ENCODE results near the gene APOB. TPM values are rescaled to one million over a fixed set of nuclear protein-coding genes. Genes with fewer than 3 reads are reported as not detected.

APOB gene
- total RNA-seq, 1 experiment from 2014 or later = not detected

- POLR2A ChIA-PET (ENCODE audit: unreplicated experiment) = no interaction called here
- ATAC-seq (no peak), DNase-seq (no peak)
- Histone ChIP-seq H3K9me2 (replicated peaks; ENCODE audit: low read length) (no peaks in the 10 kb centered on the region), H4K20me1 (ENCODE audit: low read length) (no peaks in the 10 kb centered on the region), H3K4me1 (ENCODE audit: insufficient read depth, low read length) (no peaks in the 10 kb centered on the region), H3K36me3 (ENCODE audit: low read depth, low read length) (no peaks in the 10 kb centered on the region), H3K27ac (ENCODE audit: low read length) (no peak overlapping the region), H2AFZ (ENCODE audit: low read length) (no peak overlapping the region), H3K79me2 (ENCODE audit: low read length) (no peaks in the 10 kb centered on the region), H3F3A (ENCODE audit: low read length, unreplicated experiment) (no peaks in the 10 kb centered on the region), H3K27me3 (ENCODE audit: low read length) (peaks cover 2% of the 10 kb centered on the region), H3K4me2 (ENCODE audit: low read length) (no peak overlapping the region), H3K9ac (ENCODE audit: low read length) (no peak overlapping the region), H3K9me3 (ENCODE audit: low read length) (no peaks in the 10 kb centered on the region), H3K4me3 (ENCODE audit: low read length) (no peak overlapping the region)
- intact Hi-C loops (cut with micrococcal nuclease) = no loop called here
- TF ChIP-seq EZH2phosphoT487 (IDR thresholded peaks at IDR 0.05; ENCODE audit: borderline replicate concordance, low read length) (no peak), EZH2 (IDR thresholded peaks at IDR 0.05; ENCODE audit: low read length, unreplicated experiment) (no peak), CTCF (conservative IDR thresholded peaks at IDR 0.05; ENCODE audit: low read depth, low read length) (no peak)
- no TSS peak for BruUV-seq (replicated peaks)
- CTCF ChIA-PET = no interaction called here
Measured at GRCh38 chr2:21046506-21046905, 2.6 kb upstream of the APOB start.

GRCh38 chr2:21044694-21045371, 960 bp upstream of the APOB start:
- H3K4me3 ChIP-seq (ENCODE audit: low read length) = no peak overlapping the region
- no peak for TF ChIP-seq EZH2phosphoT487 (IDR thresholded peaks at IDR 0.05; ENCODE audit: borderline replicate concordance, low read length)
- no peak for TF ChIP-seq CTCF (conservative IDR thresholded peaks at IDR 0.05; ENCODE audit: low read depth, low read length)
- TF ChIP-seq EZH2 (IDR thresholded peaks at IDR 0.05; ENCODE audit: low read length, unreplicated experiment) = no peak
- H3K4me2 ChIP-seq (ENCODE audit: low read length) = no peak overlapping the region
- ATAC-seq = no peak
- H3K9me3 ChIP-seq (ENCODE audit: low read length) = no peaks in the 10 kb centered on the region
- ChIA-PET CTCF (no interaction called here), POLR2A (ENCODE audit: unreplicated experiment) (no interaction called here)
- H3F3A ChIP-seq (ENCODE audit: low read length, unreplicated experiment) = no peaks in the 10 kb centered on the region
- no peaks in the 10 kb centered on the region for H4K20me1 ChIP-seq (ENCODE audit: low read length)
- intact Hi-C loops (cut with micrococcal nuclease) = loop anchor here (5.0 kb wide), 1 partner anchor 272 kb away; no protein-coding TSS in a partner anchor
- H3K4me1 ChIP-seq (ENCODE audit: insufficient read depth, low read length) = no peaks in the 10 kb centered on the region
- no peak overlapping the region for H3K27ac ChIP-seq (ENCODE audit: low read length)
- no peaks in the 10 kb centered on the region for H3K36me3 ChIP-seq (ENCODE audit: low read depth, low read length)
- no peaks in the 10 kb centered on the region for H3K9me2 ChIP-seq (replicated peaks; ENCODE audit: low read length)
- no peak overlapping the region for H2AFZ ChIP-seq (ENCODE audit: low read length)
- no TSS peak for BruUV-seq (replicated peaks)
- H3K9ac ChIP-seq (ENCODE audit: low read length) = no peak overlapping the region
- peaks cover 18% of the 10 kb centered on the region for H3K27me3 ChIP-seq (ENCODE audit: low read length)
- no peaks in the 10 kb centered on the region for H3K79me2 ChIP-seq (ENCODE audit: low read length)
- no peak for DNase-seq

Data from PC-3 (cell line).